OCI-LY3 (cell line): ENCODE results near the gene TNS3.

Experiments
- H2AFZ ChIP-seq: fragments of 200-600, 300-600 bp; shearing (Covaris generic); 2 replicates; pipeline ENCODE4 v1.6.0; 2014; ENCODE audit warnings: antibody characterized with exemption, low read depth, low read length
- H3K27ac ChIP-seq: fragments of 200-600, 300-600 bp; sonication (generic); 2 replicates; pipeline ENCODE4 v1.5.1; 2014; ENCODE audit warnings: mild to moderate bottlenecking, low read length, moderate library complexity, mixed read lengths
- H3K27me3 ChIP-seq: fragments of 200-600, 300-600 bp; sonication (generic); 2 replicates; pipeline ENCODE4 v1.6.1; 2014; ENCODE audit warnings: low read depth, low read length, mixed read lengths
- H3K36me3 ChIP-seq: fragments of 200-600, 300-600 bp; sonication (generic); replicated peaks from 2 replicates; pipeline ENCODE3; 2014; ENCODE audit warnings: low read depth, low read length, mixed read lengths
- H3K4me1 ChIP-seq: fragments of 300-600, 200-600 bp; sonication (generic); 2 replicates; pipeline ENCODE4 v1.6.1; 2014; ENCODE audit warnings: low read length, mixed read lengths
- H3K4me2 ChIP-seq: fragments of 200-600, 300-600 bp; sonication (generic); 2 replicates; pipeline ENCODE4 v1.6.1; 2014; ENCODE audit warnings: low read length, mixed read lengths
- H3K4me3 ChIP-seq: fragments of 300-600, 200-600 bp; sonication (generic); 2 replicates; pipeline ENCODE4 v1.5.1; 2014; ENCODE audit warnings: antibody characterized with exemption, mild to moderate bottlenecking, low read length, moderate library complexity
- H3K79me2 ChIP-seq: fragments of 300-600, 200-600 bp; shearing (Covaris generic); 2 replicates; pipeline ENCODE4 v1.6.1; 2014; ENCODE audit warnings: mild to moderate bottlenecking, low read length, mixed read lengths
- H3K9ac ChIP-seq: fragments of 300-600, 200-600 bp; shearing (Covaris generic); 2 replicates; pipeline ENCODE4 v1.6.0; 2014; ENCODE audit warnings: mild to moderate bottlenecking, low read length, moderate library complexity
- H3K9me3 ChIP-seq: fragments of 200-600, 300-600 bp; shearing (Covaris generic); 2 replicates; pipeline ENCODE4 v1.6.1; 2014; ENCODE audit warnings: low read length, mixed read lengths; ENCODE audit not compliant: insufficient read depth
- H4K20me1 ChIP-seq: fragments of 200-600, 300-600 bp; sonication (generic); 2 replicates; pipeline ENCODE4 v1.6.1; 2016; ENCODE audit warnings: low read length, mixed read lengths; ENCODE audit not compliant: insufficient read depth
- EZH2phosphoT487 ChIP-seq: fragments of 200-600 bp; shearing (Covaris generic); IDR thresholded peaks from 2 replicates; pipeline ENCODE4 v1.6.1; 2018; ENCODE audit warnings: antibody characterized with exemption, mixed run types, low read depth
- TF ChIP-seq, protein P1 (sequence below): fragments of 200-600, 300-600 bp; sonication (generic); IDR thresholded peaks from 2 replicates; pipeline ENCODE4 v1.5.1; 2014; ENCODE audit warnings: antibody characterized with exemption, low read length, low read depth

Gene TNS3

GRCh38 chr7:47514818-47515217, 67.1 kb downstream of the TNS3 start:
- Histone ChIP-seq H2AFZ (no peak overlapping the region), H3K36me3 (no peaks in the 10 kb centered on the region), H3K9ac (no peak overlapping the region), H3K4me1 (no peaks in the 10 kb centered on the region), H3K27ac (no peak overlapping the region), H4K20me1 (no peaks in the 10 kb centered on the region), H3K4me3 (no peak overlapping the region), H3K9me3 (no peaks in the 10 kb centered on the region), H3K4me2 (no peak overlapping the region), H3K79me2 (no peaks in the 10 kb centered on the region), H3K27me3 (no peaks in the 10 kb centered on the region)
- TF ChIP-seq EZH2phosphoT487: no peak
- TF ChIP-seq, protein P1, sequence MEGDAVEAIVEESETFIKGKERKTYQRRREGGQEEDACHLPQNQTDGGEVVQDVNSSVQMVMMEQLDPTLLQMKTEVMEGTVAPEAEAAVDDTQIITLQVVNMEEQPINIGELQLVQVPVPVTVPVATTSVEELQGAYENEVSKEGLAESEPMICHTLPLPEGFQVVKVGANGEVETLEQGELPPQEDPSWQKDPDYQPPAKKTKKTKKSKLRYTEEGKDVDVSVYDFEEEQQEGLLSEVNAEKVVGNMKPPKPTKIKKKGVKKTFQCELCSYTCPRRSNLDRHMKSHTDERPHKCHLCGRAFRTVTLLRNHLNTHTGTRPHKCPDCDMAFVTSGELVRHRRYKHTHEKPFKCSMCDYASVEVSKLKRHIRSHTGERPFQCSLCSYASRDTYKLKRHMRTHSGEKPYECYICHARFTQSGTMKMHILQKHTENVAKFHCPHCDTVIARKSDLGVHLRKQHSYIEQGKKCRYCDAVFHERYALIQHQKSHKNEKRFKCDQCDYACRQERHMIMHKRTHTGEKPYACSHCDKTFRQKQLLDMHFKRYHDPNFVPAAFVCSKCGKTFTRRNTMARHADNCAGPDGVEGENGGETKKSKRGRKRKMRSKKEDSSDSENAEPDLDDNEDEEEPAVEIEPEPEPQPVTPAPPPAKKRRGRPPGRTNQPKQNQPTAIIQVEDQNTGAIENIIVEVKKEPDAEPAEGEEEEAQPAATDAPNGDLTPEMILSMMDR: no peak

- Histone ChIP-seq H2AFZ (no peak overlapping the region), H4K20me1 (no peaks in the 10 kb centered on the region), H3K36me3 (no peaks in the 10 kb centered on the region), H3K9ac (no peak overlapping the region), H3K27ac (no peak overlapping the region), H3K9me3 (no peaks in the 10 kb centered on the region), H3K4me2 (no peak overlapping the region), H3K4me3 (no peak overlapping the region), H3K4me1 (no peaks in the 10 kb centered on the region), H3K79me2 (no peaks in the 10 kb centered on the region), H3K27me3 (no peaks in the 10 kb centered on the region)
- TF ChIP-seq, protein P1: no peak
- TF ChIP-seq EZH2phosphoT487: no peak
These were observed 67.5 kb downstream of the TNS3 start for GRCh38 chr7:47514367-47514766.

GRCh38 chr7:47513741-47514241, 68.1 kb downstream of the TNS3 start:
- Histone ChIP-seq H2AFZ (no peak overlapping the region), H3K27ac (no peak overlapping the region), H3K9me3 (no peaks in the 10 kb centered on the region), H3K4me2 (no peak overlapping the region), H3K4me1 (no peaks in the 10 kb centered on the region), H3K79me2 (no peaks in the 10 kb centered on the region), H4K20me1 (no peaks in the 10 kb centered on the region), H3K36me3 (no peaks in the 10 kb centered on the region), H3K27me3 (no peaks in the 10 kb centered on the region), H3K9ac (no peak overlapping the region), H3K4me3 (no peak overlapping the region)
- TF ChIP-seq EZH2phosphoT487: no peak
- TF ChIP-seq, protein P1: no peak

DNA sequence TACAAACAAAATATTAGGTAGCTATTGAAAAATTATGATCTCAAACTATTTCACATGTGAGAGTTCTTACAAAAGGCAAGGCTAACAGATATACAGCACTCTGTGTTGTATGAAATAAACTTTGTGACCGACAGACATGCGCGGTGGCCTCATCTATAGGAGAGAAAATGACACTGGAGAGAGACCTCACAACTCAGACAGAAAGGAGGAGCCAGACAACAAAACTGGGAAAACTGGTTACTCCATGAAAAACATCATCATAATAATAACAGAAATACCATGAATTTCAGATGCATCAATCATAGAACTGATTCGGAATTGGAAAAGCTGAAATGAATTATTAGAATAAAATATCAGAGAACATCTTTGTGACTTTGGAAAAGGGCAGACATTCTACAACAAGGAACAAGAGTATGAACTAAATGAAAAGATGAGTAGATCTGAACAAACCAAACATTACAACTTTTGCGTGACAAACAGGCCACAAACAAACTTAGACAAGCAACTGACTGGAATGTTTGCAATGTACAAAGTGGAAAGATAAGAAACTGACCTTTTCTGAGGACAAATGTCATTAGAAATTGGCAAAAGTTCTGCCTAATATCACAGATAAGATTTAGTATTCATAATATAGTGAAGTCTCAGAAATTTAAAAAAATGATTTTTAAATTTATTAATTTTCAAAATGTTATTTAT, 69.3 kb downstream of the TNS3 start:
- no peak overlapping the region for H3K4me3 ChIP-seq
- no peaks in the 10 kb centered on the region for H3K27me3 ChIP-seq
- H3K27ac ChIP-seq: no peak overlapping the region
- no peak for TF ChIP-seq EZH2phosphoT487
- TF ChIP-seq, protein P1: no peak
- H2AFZ ChIP-seq: no peak overlapping the region
- H3K4me2 ChIP-seq: no peak overlapping the region
- H4K20me1 ChIP-seq: no peaks in the 10 kb centered on the region
- H3K36me3 ChIP-seq: no peaks in the 10 kb centered on the region
- no peak overlapping the region for H3K9ac ChIP-seq
- no peaks in the 10 kb centered on the region for H3K79me2 ChIP-seq
- H3K9me3 ChIP-seq: no peaks in the 10 kb centered on the region
- no peaks in the 10 kb centered on the region for H3K4me1 ChIP-seq
